Colonic mucosa (tissue), 4 donors: ENCODE data around the gene GRK4. TPM values are rescaled to one million over a fixed set of nuclear protein-coding genes. Genes with fewer than 3 reads are reported as not detected.

Source experiments
- DNase-seq: peaks from one replicate; pipeline ENCODE4 v3.0.0-alpha.2; 2020
- H3K27ac ChIP-seq: fragments of 200-600 bp; one replicate; pipeline ENCODE4 v1.8.0; 2021
- H3K27me3 ChIP-seq: fragments of 200-600 bp; one replicate; pipeline ENCODE4 v1.8.0; 2021
- H3K36me3 ChIP-seq: fragments of 200-600 bp; one replicate; pipeline ENCODE4 v1.8.0; 2021
- H3K4me1 ChIP-seq: fragments of 200-600 bp; one replicate; pipeline ENCODE4 v1.8.0; 2021; ENCODE audit warnings: mild to moderate bottlenecking
- H3K4me3 ChIP-seq: fragments of 200-600 bp; one replicate; pipeline ENCODE4 v1.8.0; 2021
- H3K9ac ChIP-seq, 2 donors: one replicate each; pipeline ENCODE4 v1.7.0; 2013; ENCODE audit warnings: control low read depth in 2 of 2, low read depth in 2 of 2, low read length in 2 of 2
- H3K9me3 ChIP-seq: fragments of 200-600 bp; one replicate; pipeline ENCODE4 v1.8.0; 2021
- CTCF ChIP-seq: fragments of 200-600 bp; IDR thresholded peaks from one replicate; pipeline ENCODE4 v1.8.0; 2022; ENCODE audit warnings: antibody characterized with exemption, mild to moderate bottlenecking
- intact Hi-C: fragments of 100-400 bp; cut with DNase I; formaldehyde crosslinking; loops from one replicate; pipeline ENCODE4 v1.14.1; 2022
- total RNA-seq, 2 donors: library from RNA; stranded (reverse); fragmentation: NEBNext Ultra II Directional in 1 of 2; extraction: Animal tissue kit (Norgen Biotek cat#: 25700) in 1 of 2; gene quantifications; one replicate each; pipeline ENCODE4 v1.2.1, GENCODE V29; 2021
- donor health status: healthy.
- donor health status: DM: no; HTN: no; CAD: no.
- donor health status: DM: no; HTN: no; CAD: no.

The GRK4 gene
- total RNA-seq, 2 donors from 2014 or later: 0.77 to 1.7 TPM

GRCh38 chr4:2930135-2930757, 33.1 kb upstream of the GRK4 start:
- peaks cover 13% of the 10 kb centered on the region for H3K36me3 ChIP-seq
- DNase-seq: no peak
- peak overlapping the region in 1 of 2 donors; percentile 9 for H3K9ac ChIP-seq
- H3K9me3 ChIP-seq: no peaks in the 10 kb centered on the region
- H3K4me1 ChIP-seq: peaks cover 17% of the 10 kb centered on the region
- TF ChIP-seq CTCF: no peak
- intact Hi-C loops: loop anchor here (5.0 to 10.0 kb wide), 2 partner anchors 85 to 168 kb away; partner anchors contain the start of gene ADD1
- H3K4me3 ChIP-seq: no peak overlapping the region
- no peaks in the 10 kb centered on the region for H3K27me3 ChIP-seq
- no peak overlapping the region for H3K27ac ChIP-seq

DNA sequence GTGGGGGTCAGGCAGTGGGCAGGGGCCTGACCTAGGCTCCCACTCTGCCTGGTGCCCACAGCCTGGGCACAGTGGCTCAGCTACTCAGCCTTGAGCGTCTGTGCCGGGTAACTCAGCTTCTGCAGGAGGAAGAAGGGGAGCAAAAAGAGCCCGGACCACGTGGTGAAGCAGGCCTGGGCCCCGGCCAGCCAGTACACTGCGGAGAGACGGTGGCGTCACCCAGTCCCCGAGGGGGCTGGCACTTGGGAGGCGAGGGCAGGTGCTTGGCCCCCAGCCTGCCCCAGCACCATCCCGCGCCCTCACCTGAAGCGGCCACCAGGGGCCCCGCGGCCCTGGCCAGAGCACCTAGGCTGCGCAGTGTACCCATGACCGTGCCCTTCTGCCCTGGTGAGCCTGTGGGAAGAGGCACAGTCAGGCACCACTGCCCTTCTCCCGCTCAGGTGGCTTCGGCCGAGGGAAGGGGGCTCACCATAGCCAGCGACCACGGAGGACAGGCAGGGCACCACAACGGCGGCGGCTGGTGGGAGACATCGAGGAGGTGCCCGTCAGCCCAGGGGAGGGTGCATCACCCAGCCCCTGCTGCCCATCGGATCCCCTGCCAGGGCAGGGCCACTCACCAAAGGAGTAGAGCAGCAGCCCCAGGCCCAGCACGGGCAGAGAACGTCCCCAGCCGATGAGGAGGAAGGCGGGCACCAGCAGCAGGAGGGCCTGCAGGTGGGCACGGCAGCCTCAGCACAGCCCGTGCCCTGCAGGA, 32.4 kb upstream of the GRK4 start:
- H3K27ac ChIP-seq: peak overlapping the region; percentile 32
- peaks cover 17% of the 10 kb centered on the region for H3K4me1 ChIP-seq
- peak overlapping the region in 1 of 2 donors; percentile 34 for H3K9ac ChIP-seq
- TF ChIP-seq CTCF: no peak
- DNase-seq: peak; percentile 53
- H3K36me3 ChIP-seq: peaks cover 7% of the 10 kb centered on the region
- intact Hi-C loops: loop anchor here (5.0 to 10.0 kb wide), 2 partner anchors 86 to 169 kb away; partner anchors contain the start of gene ADD1
- no peaks in the 10 kb centered on the region for H3K9me3 ChIP-seq
- no peaks in the 10 kb centered on the region for H3K27me3 ChIP-seq
- no peak overlapping the region for H3K4me3 ChIP-seq

DNA sequence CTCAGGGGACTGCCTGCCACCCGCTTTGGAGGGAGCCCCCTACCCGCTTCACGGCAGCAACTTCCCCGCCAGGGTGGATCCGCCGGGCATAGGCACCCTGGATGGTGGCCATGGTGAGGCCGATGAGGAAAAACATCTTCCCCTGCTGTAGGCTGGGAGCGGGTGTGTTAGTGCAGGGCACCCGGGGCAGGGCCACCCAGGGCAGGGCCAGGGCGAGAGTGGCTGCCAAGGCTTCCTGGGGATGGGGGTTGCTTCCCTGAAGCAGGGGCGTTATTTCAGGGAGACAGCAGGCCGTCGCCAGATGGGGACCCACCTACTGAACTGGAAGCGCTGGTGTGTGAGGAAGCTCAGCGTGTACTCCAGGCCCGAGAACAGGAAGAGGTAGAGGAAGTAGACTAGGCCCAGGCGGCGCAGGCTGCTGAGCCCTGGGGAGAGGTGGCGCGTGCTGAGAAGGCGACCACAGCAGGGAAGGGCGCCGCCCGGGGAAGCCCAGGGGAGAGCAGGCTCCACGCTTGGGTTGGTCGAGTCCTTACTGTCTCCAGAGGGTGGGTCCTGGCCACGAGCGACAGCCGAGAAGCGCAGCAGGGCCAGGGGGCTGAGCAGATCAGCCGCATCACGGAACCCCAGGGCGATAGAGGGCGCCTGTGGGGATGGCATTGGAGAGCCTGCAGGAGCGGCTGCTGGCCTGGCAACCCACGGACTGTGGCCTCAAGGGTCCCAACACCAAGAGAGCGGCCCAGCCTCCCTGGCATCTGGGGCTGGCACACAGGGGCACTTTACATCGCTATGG, 31.7 kb upstream of the GRK4 start:
- Histone ChIP-seq H3K4me1 (peaks cover 17% of the 10 kb centered on the region), H3K9me3 (no peaks in the 10 kb centered on the region), H3K36me3 (no peaks in the 10 kb centered on the region), H3K27me3 (no peaks in the 10 kb centered on the region), H3K27ac (peak overlapping the region; percentile 32), H3K9ac (peak overlapping the region; percentile 34 to 62), H3K4me3 (no peak overlapping the region)
- TF ChIP-seq CTCF: no peak
- peak; percentile 50 for DNase-seq
- intact Hi-C loops: loop anchor here (5.0 to 10.0 kb wide), 2 partner anchors 87 to 169 kb away; partner anchors contain the start of gene ADD1

- DNase-seq: no peak
- no peak overlapping the region for H3K4me3 ChIP-seq
These were observed 30.9 kb upstream of the GRK4 start for GRCh38 chr4:2932321-2932950.

More at GRCh38 chr4:2932321-2932950, 30.9 kb upstream of the GRK4 start:
- no peaks in the 10 kb centered on the region for H3K27me3 ChIP-seq
- peaks cover 17% of the 10 kb centered on the region for H3K4me1 ChIP-seq
- intact Hi-C loops: loop anchor here (5.0 to 10.0 kb wide), 2 partner anchors 88 to 170 kb away; partner anchors contain the start of gene ADD1
- no peaks in the 10 kb centered on the region for H3K9me3 ChIP-seq
- TF ChIP-seq CTCF: no peak
- H3K36me3 ChIP-seq: no peaks in the 10 kb centered on the region
- peak overlapping the region; percentile 24 to 40 for H3K9ac ChIP-seq
- H3K27ac ChIP-seq: peak overlapping the region; percentile 79
